Right cardiac atrium (tissue), 5 donors: Measurements from ENCODE around the gene PUM1. TPM values are rescaled to one million over a fixed set of nuclear protein-coding genes. Genes with fewer than 3 reads are reported as not detected.
"Not testable (repeated sequence)": the region's sequence is repeated elsewhere in the genome, so short reads cannot be mapped to it uniquely, and the experiment has no call there.

Source experiments
- ATAC-seq, 2 donors: fragments of 200-7000 bp; cut with Tn5 transposase; one replicate each; pipeline versions ENCODE4 v1.8.0 to v1.9.1; 2020; ENCODE audit warnings: moderate library complexity in 2 of 2, mild to moderate bottlenecking in 1 of 2
- DNase-seq, 3 donors: peaks; one replicate each; pipeline ENCODE4 v3.0.0-alpha.2; 2020
- H3K27ac ChIP-seq: one replicate; pipeline ENCODE4 v1.5.1; 2013; ENCODE audit warnings: mild to moderate bottlenecking, low read length, control low read depth, moderate library complexity
- H3K27me3 ChIP-seq: one replicate; pipeline ENCODE4 v1.6.1; 2013; ENCODE audit not compliant: control insufficient read depth, insufficient read depth
- H3K4me1 ChIP-seq: one replicate; pipeline ENCODE4 v1.6.1; 2013; ENCODE audit warnings: low read length; ENCODE audit not compliant: control insufficient read depth, insufficient read depth
- H3K4me3 ChIP-seq: one replicate; pipeline ENCODE4 v1.5.1; 2013; ENCODE audit warnings: low read length, control low read depth
- H3K9me3 ChIP-seq: one replicate; pipeline ENCODE4 v1.6.1; 2013; ENCODE audit warnings: low read length; ENCODE audit not compliant: control insufficient read depth
- WGBS: extraction: QIAGEN DNeasy Blood & Tissue Kit; methylation state at CpG from one replicate; pipeline ENCODE4 v1.1.7; 2013; 5-methylcytosine and 5-hydroxymethylcytosine counted together
- intact Hi-C, 4 donors: fragments of 100-400 bp; cut with DNase I; formaldehyde crosslinking; loops; one replicate each; pipeline versions ENCODE4 v1.11.0 to v1.14.0; 2022 to 2023
- polyA plus RNA-seq: library from polyadenylated mRNA; stranded (reverse); fragments of 200-250 nt; gene quantifications from one replicate; pipeline ENCODE4 v1.2.3, GENCODE V29; 2013
- total RNA-seq, 4 donors: library from RNA; stranded (reverse); fragmentation: NEBNext Ultra II Directional; extraction: Animal tissue kit (Norgen Biotek cat#: 25700); gene quantifications; one replicate each; pipeline ENCODE4 v1.2.1, GENCODE V29; 2021
- donor health status: healthy with polysubstance abuse.
- donor health status: DM: no; HTN: yes; CAD: no.
- donor health status: DM: no; HTN: no; CAD: no.
- donor health status: DM: no; HTN: yes; CAD: no; lungs with severe emphysema.
- donor health status: DM: yes; HTN: yes; CAD: no.

The PUM1 gene
- total and polyA plus RNA-seq, 5 donors, result 21.2 to 77.2 (median 76.9) TPM

DNA sequence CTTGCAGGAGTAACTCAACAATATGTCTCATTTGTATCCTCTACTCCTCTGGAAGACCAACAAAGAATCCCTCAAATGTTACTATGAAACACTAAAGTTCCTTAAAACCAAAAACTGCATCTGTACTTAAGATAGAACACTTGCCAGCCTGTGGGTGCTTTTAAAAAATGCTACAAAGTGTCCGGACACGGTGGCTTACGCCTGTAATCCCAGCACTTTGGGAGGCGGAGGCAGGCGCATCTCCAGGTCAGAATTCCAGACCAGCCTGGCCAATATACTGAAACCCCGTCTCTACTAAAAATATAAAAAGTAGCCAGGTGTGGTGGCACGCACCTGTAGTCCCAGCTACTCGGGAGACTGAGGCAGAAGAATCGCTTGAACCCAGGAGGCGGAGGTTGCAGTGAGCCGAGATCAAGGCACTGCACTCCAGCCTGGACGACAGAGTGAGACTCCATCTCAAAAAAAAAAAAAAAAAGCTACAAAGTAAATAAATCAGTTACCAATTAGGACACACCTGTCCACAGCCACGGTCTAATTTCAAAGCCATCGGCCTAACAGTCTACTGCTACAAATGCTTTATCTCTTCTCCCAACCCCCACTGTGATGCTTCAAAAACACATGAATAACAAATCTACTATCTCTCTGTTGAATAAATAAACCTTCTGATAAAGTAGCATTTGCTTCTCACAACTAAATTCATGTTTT lies 3.2 kb downstream of the PUM1 start:
- H3K4me1 ChIP-seq, H3K27ac ChIP-seq: not testable (repeated sequence)

GRCh38 chr1:31058012-31058411 lies 7.5 kb downstream of the PUM1 start:
- Histone ChIP-seq H3K4me3 (no peak overlapping the region), H3K27me3 (no peaks in the 10 kb centered on the region), H3K27ac (no peak overlapping the region), H3K9me3 (no peaks in the 10 kb centered on the region), H3K4me1 (peaks cover 6% of the 10 kb centered on the region)
- intact Hi-C loops, result no loop called here
- ATAC-seq (no peak), DNase-seq (no peak)
- 93% methylated on average over 4 of the region's 4 CpGs for WGBS

More for the DNA sequence above, 3.2 kb downstream of the PUM1 start:
- WGBS, result 71% methylated on average over 14 of the region's 14 CpGs
- H3K9me3 ChIP-seq, DNase-seq, intact Hi-C loops, H3K27me3 ChIP-seq, H3K4me3 ChIP-seq, ATAC-seq: not testable (repeated sequence)

DNA sequence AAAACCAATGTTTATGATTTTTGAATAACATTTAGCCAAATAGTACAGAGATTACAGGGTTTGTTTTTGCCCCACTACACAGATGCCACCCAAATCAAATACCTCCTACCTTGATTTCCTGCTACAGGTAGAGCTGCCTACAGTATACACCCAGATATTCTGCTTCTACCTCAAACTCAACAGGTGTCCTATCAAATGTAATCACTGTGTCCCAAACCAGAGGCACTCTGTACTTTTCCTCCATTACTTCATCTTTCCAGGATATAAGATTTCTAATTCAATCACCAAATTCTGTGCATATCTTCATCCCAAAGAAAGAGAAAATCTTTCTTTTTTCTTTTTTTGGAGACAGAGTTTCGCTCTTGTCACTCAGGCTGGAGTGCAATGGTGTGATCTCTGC lies 9.6 kb downstream of the PUM1 start:
- H3K4me1 ChIP-seq, result peaks cover 6% of the 10 kb centered on the region
- no peaks in the 10 kb centered on the region for H3K9me3 ChIP-seq
- WGBS, result 100% methylated on average over 1 of the region's 1 CpG
- DNase-seq, result no peak
- no peak overlapping the region for H3K4me3 ChIP-seq
- intact Hi-C loops, result no loop called here
- H3K27ac ChIP-seq, result no peak overlapping the region
- no peak for ATAC-seq
- H3K27me3 ChIP-seq, result no peaks in the 10 kb centered on the region

GRCh38 chr1:31055501-31055900 lies 10.0 kb downstream of the PUM1 start:
- intact Hi-C loops, result no loop called here
- Histone ChIP-seq H3K27ac (no peak overlapping the region), H3K4me3 (no peak overlapping the region), H3K27me3 (no peaks in the 10 kb centered on the region), H3K4me1 (peaks cover 6% of the 10 kb centered on the region), H3K9me3 (no peaks in the 10 kb centered on the region)
- no peak for ATAC-seq
- DNase-seq, result no peak
- WGBS, result 53% methylated on average over 3 of the region's 3 CpGs

GRCh38 chr1:31054958-31055481 lies 10.5 kb downstream of the PUM1 start:
- intact Hi-C loops, result no loop called here
- no peak for DNase-seq
- H3K4me3 ChIP-seq, result no peak overlapping the region
- WGBS, result 76% methylated on average over 5 of the region's 5 CpGs
- H3K4me1 ChIP-seq, result peaks cover 6% of the 10 kb centered on the region
- H3K27ac ChIP-seq, result no peak overlapping the region
- H3K27me3 ChIP-seq, result no peaks in the 10 kb centered on the region
- ATAC-seq, result no peak
- H3K9me3 ChIP-seq, result no peaks in the 10 kb centered on the region

- no peak overlapping the region for H3K4me3 ChIP-seq
- H3K9me3 ChIP-seq, result no peaks in the 10 kb centered on the region
- H3K4me1 ChIP-seq, result peaks cover 5% of the 10 kb centered on the region
- no peak for DNase-seq
- no peak overlapping the region for H3K27ac ChIP-seq
- intact Hi-C loops, result no loop called here
- 52% methylated on average over 3 of the region's 3 CpGs for WGBS
- ATAC-seq, result no peak
- H3K27me3 ChIP-seq, result no peaks in the 10 kb centered on the region
Observed at GRCh38 chr1:31054349-31054748, 11.2 kb downstream of the PUM1 start.

DNA sequence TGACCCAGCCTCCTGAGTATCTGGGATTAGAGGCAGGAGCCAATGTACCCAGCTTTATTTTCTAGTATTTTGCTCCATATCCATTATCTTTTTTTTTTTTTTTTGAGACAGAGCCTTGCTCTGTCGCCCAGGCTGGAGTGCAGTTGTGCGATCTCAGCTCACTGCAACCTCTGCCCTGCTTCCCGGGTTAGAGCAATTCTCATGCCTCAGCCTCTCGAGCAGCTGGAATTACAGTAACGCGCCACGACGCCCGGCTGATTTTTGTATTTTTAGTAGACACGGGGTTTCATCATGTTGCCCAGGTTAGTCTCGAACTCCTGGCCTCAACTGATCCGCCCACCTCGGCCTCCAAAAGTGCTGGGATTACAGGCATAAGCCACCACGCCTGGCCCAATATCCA lies 12.9 kb downstream of the PUM1 start:
- 68% methylated on average over 14 of the region's 14 CpGs for WGBS
- H3K4me1 ChIP-seq, H3K27ac ChIP-seq, H3K27me3 ChIP-seq, intact Hi-C loops, H3K4me3 ChIP-seq, H3K9me3 ChIP-seq: not testable (repeated sequence)
- peak in 1 of 2 donors; percentile 80 for ATAC-seq
- DNase-seq, result peak in 1 of 3 donors; percentile 75

DNA sequence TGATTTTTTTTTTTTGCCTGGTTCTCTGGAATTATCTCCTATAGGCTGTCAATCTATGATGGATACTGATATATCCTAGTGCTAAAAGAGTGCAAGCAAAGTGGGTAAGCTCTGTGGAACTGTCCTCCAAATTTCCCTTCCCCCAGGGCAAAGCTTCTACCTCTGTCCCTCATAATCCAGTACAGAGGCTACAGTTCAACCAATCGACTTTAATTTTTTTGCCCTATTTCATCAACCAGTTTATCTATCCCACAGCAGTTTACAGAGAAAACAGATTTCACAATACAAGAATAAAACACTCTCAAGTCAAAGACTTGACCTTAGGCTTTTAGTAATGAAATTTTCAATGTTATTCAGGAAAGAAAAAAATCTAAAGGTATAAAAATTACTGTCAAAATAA lies 13.9 kb downstream of the PUM1 start:
- peak in 1 of 2 donors; percentile 50 for ATAC-seq
- Histone ChIP-seq H3K9me3 (no peaks in the 10 kb centered on the region), H3K27me3 (no peaks in the 10 kb centered on the region), H3K4me3 (no peak overlapping the region), H3K4me1 (peaks cover 4% of the 10 kb centered on the region), H3K27ac (no peak overlapping the region)
- no peak for DNase-seq
- intact Hi-C loops, result no loop called here
- WGBS, result 58% methylated on average over 1 of the region's 1 CpG

- H3K4me1 ChIP-seq, H3K27ac ChIP-seq, H3K27me3 ChIP-seq, H3K9me3 ChIP-seq, H3K4me3 ChIP-seq, DNase-seq, ATAC-seq: not testable (repeated sequence)
- 85% methylated on average over 5 of the region's 5 CpGs for whole genome bisulfite sequencing
- intact Hi-C loops, result loop anchor here in 1 of 4 donors (10.0 kb wide), 1 partner anchor 73 kb away; no protein-coding TSS in a partner anchor
Observed at GRCh38 chr1:31047507-31047906, 18.0 kb downstream of the PUM1 start.

DNA sequence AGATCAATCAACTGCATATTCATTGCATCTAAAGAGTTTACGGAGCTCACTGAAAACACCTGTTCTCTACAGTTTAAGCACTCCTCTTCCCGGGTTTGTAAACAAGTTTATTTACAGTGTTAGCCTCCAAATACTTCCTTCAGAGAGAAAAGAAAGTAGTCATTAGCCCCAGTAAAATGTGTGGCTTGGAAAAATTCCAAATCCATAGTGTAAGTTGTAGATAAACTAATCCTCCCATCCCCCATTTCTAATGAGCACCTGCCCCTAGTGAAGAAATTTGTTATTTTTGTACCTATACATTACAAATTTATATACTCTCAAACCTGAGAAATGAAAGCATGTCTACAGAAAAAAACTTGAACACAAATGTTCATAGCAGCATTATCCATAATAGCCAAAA lies 21.9 kb downstream of the PUM1 start:
- Histone ChIP-seq H3K4me3 (no peak overlapping the region), H3K9me3 (no peaks in the 10 kb centered on the region), H3K27me3 (no peaks in the 10 kb centered on the region), H3K4me1 (peaks cover 8% of the 10 kb centered on the region), H3K27ac (no peak overlapping the region)
- DNase-seq (no peak), ATAC-seq (no peak)
- WGBS, result 76% methylated on average over 2 of the region's 2 CpGs
- intact Hi-C loops, result loop anchor here in 1 of 4 donors (10.0 kb wide), 1 partner anchor 69 kb away; no protein-coding TSS in a partner anchor

GRCh38 chr1:31042656-31043055 lies 22.9 kb downstream of the PUM1 start:
- no peak overlapping the region for H3K27ac ChIP-seq
- no peaks in the 10 kb centered on the region for H3K9me3 ChIP-seq
- intact Hi-C loops, result loop anchor here in 1 of 4 donors (10.0 kb wide), 1 partner anchor 68 kb away; no protein-coding TSS in a partner anchor
- ATAC-seq, result no peak
- no peak for DNase-seq
- no peak overlapping the region for H3K4me3 ChIP-seq
- peaks cover 8% of the 10 kb centered on the region for H3K4me1 ChIP-seq
- WGBS, result 94% methylated on average over 6 of the region's 6 CpGs
- no peaks in the 10 kb centered on the region for H3K27me3 ChIP-seq
